ELR (cell line): ENCODE results near the gene WDR76.

ENCODE experiments used
- DNase-seq: peaks from one replicate; pipeline ENCODE4 v3.0.0-alpha.2; 2015; ENCODE audit warnings: low read depth

Gene WDR76

GRCh38 chr15:43878446-43878845, 51.6 kb downstream of the WDR76 start:
- DNase-seq, result no peak

- no peak for DNase-seq
Observed at GRCh38 chr15:43879386-43880355, 52.9 kb downstream of the WDR76 start.

DNA sequence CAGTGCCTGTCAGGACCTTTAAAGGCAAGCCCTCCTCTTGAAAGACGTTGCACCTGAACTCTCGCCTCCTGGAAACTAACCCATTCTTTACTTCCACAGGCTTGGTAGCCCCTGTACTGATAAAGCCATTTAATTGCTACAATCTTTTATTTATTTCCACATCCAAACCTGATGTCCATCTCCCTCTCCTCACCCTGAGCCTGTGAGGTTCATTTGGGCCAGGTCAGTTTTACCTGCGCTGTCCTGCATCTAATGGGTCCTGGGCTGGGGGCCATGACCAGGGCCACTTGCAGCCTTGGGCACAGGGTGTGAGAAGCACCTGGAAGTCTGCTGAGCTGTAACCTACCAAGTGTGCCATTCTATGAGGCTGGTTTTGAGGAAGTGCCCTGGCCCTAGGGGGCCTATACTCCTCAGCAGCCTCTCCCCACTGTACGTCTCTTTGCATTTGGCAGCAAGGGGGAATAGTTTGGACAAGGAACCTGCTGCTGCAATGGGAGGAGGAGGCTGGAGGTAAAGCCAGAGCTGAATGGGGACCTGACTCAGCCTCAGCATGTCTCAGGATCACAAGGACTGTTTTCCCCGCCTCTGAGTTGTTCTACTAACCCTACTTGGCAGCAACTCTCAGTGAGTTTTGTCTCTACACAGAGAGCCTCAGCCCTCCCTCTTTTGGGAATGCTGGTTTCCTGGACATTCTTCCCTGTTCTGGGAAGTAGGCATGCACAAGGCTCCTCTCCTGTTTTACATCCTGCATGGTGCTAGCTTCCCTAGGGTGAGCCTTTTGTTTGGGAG, 53.8 kb downstream of the WDR76 start:
- DNase-seq, result no peak

DNA sequence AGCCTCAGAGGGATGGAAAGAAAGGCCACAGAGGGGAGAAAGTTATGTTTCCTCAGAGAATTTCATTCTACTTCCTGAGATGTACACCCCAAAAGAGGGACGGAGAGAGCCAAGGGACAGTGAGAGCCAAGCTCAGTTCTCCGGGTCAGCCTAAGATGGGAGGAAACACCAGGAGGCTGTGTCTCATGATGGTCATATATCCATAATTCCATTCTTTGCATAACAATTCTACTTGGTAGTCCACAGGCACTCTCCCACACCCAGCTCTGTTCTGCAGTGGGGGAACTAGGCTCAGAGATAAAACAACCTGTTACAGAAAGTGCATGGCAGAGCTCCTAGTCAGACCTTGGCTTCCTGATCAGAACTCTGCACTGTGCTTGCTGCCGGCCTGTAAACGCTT, 54.4 kb downstream of the WDR76 start:
- DNase-seq, result no peak

DNA sequence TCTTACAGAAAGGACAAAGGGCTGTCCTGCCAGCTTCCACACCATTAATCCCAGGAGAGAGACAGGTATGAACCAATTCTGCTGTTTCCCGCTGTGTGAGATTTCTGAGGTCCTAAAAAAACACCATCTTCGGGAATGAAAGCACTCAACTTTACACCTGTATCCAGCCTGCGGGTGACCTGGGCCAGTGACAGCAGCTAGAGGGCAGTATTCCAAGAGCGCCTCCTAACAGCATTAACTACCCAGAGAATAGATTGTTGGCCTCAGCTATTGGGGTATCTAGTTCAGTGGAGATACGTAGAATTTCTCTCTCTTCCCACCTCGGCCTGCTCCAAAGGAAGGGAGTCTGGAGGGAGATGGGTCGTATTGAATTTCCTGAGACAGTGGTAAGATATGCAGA, 55.1 kb downstream of the WDR76 start:
- peak; percentile 34 for DNase-seq

DNA sequence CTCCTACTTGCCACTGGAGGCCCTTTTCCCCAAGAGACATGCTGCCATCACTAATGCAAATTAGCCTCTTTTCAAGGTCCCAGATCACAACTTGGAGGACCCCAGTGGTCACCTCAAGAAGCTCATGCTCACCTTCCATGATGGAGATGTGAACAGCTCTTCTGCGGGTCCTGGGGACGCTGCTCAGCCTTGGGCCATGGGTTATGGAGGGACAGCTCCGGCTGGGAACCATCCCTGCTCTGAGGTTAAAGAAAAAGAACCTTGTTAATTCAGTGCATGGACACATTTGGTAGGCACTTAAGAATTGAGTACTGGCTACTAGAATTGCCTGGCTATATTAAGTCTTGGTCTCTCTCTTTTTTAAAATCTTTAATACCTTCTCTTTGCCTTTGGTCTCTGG, 56.8 kb downstream of the WDR76 start:
- DNase-seq, result no peak

GRCh38 chr15:43886558-43886957, 59.8 kb downstream of the WDR76 start:
- DNase-seq, result no peak

DNA sequence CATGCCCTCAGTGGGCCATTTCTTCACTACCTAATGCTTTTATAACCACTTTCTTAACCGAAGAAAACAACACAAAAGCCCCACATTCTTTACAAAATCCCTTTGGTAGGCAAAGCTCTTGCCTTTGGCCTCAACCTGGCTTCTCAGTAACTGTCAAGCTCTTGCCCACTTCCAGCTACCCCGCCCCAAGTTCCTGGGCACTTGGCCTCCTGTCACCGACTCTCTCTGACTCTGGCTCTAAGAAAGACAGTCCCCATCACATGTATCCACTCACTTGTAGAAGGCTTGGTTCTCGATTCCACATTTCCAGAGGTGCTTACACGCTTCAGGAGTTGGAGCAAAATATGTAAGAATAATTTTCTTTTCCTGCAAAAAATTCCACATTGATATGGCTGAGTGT, 61.1 kb downstream of the WDR76 start:
- DNase-seq, result no peak

DNA sequence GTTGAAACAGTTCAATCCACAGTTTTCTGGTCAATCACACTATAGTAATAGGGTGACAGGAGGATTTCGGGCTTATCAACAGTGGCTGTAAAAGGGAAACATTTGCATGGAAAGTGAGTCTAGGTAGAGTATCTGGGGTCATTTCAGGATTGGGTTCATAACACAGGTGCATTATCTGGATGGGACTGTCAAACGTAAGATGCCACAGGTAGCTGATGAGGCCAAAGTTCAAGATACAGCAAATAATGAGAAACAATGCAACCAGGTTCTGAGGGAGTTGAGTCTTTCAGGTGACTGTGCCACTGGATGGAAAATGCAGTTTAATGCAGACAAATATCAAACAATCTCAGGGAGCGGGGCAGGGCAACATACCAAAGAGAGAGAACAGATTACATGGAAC, 62.2 kb downstream of the WDR76 start:
- DNase-seq, result no peak

DNA sequence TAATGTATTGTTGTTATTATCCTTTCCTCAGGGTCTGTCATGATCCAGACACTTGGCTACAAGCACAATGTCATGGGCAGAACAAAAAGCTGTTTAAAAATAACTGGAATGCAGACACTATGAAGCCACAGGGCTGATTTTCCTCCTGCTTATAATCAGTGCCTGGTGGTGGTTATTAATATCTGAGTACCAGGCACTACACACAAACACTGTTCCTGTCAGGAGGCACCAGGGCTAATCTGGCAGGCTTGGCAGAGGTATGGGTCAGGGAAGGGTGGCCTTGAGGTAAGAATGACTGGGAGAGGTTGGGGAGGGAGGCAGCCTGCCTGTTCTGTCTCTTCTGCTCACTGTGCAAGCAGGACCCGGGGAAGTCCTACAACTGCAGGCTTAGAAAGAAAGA, 67.2 kb downstream of the WDR76 start:
- DNase-seq, result no peak

DNA sequence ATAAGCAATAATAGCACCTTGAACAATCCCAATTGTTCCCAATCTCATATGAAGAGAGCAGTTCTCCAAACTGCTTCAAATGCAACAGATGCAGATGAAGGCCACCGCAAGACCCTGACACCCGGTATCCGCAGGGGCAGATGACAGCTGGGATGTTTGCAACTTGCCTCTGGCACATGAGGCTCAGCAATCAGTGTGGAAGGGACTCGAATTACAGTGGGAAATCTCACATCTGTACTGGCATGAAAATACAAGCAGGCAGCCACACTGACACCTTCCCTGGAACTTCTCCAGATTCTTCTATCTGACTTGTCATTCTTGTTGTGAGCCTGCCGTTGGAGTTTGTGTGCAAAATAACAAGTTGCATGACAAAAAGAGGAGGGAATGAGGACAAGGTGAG, 68.8 kb downstream of the WDR76 start:
- no peak for DNase-seq

GRCh38 chr15:43896543-43896942, 69.7 kb downstream of the WDR76 start:
- DNase-seq, result no peak

DNA sequence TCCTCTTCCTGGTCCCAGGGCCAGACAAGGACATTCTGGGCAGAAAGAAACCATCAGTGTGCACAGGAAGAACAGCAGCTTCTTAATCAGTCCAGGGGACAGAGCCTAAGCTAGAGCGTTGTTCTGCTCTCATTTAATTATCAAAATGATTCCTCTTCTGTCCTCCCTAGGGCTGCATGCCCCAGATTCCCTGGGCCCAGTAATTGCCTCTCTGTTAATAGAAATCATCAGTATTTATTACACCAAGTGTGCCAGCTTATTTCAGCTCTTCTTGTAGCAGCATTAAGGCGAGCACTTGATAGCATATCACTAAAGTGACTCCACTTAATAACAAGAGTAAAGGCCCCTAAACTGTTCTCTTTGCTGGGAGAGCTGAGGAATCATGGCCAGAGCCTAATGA, 72.1 kb downstream of the WDR76 start:
- DNase-seq, result no peak

GRCh38 chr15:43899928-43900327, 73.1 kb downstream of the WDR76 start:
- no peak for DNase-seq

DNA sequence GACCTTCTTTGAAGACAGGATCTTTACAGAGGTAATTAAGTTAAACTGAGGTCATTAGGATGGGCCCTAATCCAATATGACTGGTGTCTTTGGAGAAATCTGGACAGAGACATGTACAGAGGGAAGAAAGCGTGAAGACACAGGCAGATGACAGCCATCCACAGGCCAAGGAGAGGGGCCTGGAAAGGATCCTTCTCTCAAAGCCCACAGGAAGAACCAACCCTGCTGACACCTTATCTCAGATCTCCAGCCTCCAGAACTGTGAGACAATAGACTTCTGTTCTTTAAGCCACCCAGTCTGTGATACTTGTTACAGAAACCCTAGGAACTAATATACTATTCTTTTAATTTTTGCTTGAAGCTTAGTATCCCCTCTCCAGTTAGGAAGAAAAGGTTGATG, 74.2 kb downstream of the WDR76 start:
- no peak for DNase-seq

DNA sequence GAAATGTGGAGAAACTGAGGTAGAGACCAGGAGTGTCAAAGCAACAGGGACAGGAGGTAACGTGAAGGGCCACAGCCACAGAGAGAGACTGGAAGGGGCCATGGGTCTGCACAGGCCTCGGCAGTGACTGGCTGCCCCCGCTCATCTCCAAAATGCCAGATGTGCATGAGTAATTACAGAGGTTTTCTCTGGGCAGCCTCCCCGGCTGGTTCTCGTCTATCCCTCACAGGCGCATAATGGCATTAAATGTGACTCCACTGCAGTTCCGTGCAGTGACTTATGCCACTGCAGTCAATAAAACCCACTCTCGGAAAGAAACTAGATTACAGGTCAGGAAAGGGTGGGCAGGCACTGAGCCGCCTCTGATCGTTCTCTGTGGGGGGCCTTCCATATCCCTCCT, 74.7 kb downstream of the WDR76 start:
- DNase-seq, result no peak

DNA sequence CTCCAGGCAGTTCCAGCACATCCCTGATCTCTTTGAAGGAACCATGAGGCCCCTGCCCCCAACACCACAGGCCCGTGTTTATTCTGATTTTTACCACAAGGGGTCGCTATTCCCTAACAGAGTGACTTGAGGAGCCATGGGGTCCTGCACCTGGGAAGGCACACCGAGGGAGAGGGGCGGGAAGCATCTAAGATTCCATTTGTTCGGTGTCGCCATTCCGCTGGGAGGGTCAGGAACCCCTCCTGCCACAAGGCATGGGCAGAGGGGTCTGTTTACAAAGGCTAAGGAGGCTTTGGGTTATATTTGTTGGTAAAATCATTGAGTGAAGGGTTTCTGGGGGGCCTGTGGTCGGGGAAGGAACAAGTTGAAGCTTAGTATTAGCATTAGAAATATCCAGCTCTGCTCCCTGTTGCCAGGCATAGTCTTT, 77.1 kb downstream of the WDR76 start:
- peak; percentile 78 for DNase-seq

- DNase-seq, result no peak
Observed at GRCh38 chr15:43905755-43906154, 79.0 kb downstream of the WDR76 start.

DNA sequence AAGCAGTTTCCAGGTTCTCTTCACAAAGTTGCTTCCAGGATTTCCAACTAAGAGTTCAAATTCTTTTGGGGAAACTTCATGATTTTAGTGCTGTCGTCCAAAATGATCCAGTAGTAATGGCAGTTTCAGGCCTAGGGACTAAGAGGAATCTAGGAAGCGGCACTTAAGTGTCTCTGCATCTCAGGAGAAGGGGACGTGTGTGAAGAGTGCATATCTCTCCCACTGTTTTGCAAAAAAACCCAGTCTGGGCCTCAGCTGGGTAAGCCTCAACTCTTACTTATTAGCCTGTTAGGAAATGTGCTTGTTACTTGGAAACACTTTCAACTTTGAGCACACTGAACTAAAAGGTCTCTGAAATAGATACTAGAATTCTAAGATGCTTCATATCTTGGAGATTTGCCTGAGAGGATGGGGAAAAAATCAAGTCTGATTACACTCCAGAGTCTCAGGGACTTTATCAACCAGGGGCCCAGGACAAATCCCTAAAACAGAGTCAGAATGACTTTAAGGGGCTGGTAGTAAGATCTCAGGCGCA, 81.8 kb downstream of the WDR76 start:
- DNase-seq, result no peak

GRCh38 chr15:43911235-43911781, 84.5 kb downstream of the WDR76 start:
- peak; percentile 92 for DNase-seq

DNA sequence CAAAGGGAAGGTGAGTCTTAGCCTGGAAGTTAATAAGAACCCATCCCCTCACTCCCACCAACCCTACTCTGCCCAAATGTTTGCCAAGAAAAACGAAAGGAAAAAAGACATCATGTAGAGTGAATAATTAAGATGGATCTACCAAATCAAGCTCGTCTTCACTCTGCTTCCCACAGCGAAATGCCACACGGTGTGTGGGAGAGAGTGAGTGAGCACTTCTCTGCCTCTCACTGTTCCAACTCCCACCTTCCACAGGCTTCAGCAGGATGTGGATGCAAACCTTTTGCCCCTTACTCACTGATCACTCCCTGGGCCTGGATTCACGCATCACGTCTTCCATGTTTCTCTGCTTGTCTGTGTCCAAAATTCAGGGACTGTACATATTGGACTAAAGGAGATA, 85.4 kb downstream of the WDR76 start:
- no peak for DNase-seq

DNA sequence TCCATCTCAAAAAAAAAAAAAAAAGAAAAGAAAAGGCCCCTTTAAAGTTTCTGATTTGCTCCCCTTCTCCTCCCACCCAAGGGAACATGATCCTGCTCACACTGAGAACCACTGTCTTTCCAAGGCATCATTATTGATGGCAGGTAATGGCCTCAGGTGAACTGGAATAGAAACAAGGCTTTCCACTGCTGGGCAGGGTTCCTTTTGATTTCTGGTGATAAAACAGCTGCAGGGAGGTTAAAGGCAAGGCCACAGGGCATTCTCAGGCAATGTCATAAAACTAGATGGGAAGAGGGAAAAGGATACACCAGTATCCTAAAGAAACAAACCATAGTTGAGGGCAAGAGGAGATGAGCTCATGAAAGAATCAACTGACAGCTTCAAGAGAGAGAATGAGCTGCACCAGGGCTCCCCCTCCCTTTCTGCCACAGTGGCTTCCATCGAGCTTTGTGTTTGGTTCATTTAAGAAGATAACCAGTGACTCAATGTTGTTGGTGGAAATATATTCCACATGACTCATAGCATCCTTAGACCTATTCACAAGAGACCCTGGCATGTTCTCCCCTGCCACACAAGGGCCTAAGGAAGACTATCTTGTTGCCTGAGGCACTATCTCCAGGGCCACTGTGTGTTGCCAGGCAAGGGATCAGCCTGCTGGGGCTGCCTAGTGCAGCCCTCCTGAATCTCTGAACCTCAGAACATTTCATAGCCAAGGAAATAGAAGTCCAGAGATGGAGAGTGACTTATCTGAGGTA, 86.4 kb downstream of the WDR76 start:
- DNase-seq, result peak; percentile 98
